SK-N-SH (cell line): Measurements from ENCODE around the gene ABCB6. TPM values are rescaled to one million over a fixed set of nuclear protein-coding genes. Genes with fewer than 3 reads are reported as not detected.

Experiments
- CTCF ChIA-PET: fragments of 300-600, 350-600 bp; formaldehyde crosslinking; extraction: SDS; loops from one replicate; lab custom pipeline; 2021; lab: Yijun Ruan, JAX
- POLR2A ChIA-PET: fragments of 350-600 bp; sonication (Branson Sonifier 250); formaldehyde crosslinking; extraction: SDS; loops from one replicate; lab custom pipeline; 2020; ENCODE audit warnings: antibody characterized with exemption, inconsistent platforms; lab: Yijun Ruan, JAX
- DNase-seq: peaks from one replicate; pipeline ENCODE4 v3.0.0; 2012
- H2AFZ ChIP-seq: fragments of 200-600 bp; sonication (generic); 2 replicates; pipeline ENCODE4 v1.8.1; 2016; ENCODE audit warnings: antibody characterized with exemption, mild to moderate bottlenecking, low read depth
- H3F3A ChIP-seq: fragments of 200-600 bp; sonication (generic); replicated peaks from 2 replicates; pipeline ENCODE3; 2016; ENCODE audit warnings: antibody characterized with exemption, mild to moderate bottlenecking; ENCODE audit not compliant: insufficient read depth
- H3K27ac ChIP-seq, 2 experiments: fragments of 200-500 bp in 1 of 2; fragments of 200-600 bp in 1 of 2; sonication (Bioruptor generic) in 1 of 2; sonication (generic), shearing (Covaris generic) in 1 of 2; 2 replicates each; pipeline versions ENCODE4 v1.5.1 to v1.6.1; 2014 to 2016; ENCODE audit warnings: low read depth in 2 of 2, inconsistent platforms in 1 of 2, low read length in 1 of 2, mild to moderate bottlenecking in 1 of 2, mixed read lengths in 1 of 2
- H3K27me3 ChIP-seq: fragments of 200-600 bp; sonication (generic), shearing (Covaris generic); 2 replicates; pipeline ENCODE4 v1.6.1; 2016; ENCODE audit warnings: mixed run types; ENCODE audit not compliant: insufficient read depth
- H3K36me3 ChIP-seq, 2 experiments: fragments of 200-500 bp in 1 of 2; fragments of 200-600 bp in 1 of 2; sonication (Bioruptor generic) in 1 of 2; sonication (generic) in 1 of 2; replicated peaks in 1 of 2; 2 replicates each; pipeline versions ENCODE3 to v1.5.1; 2014 to 2016; ENCODE audit warnings: low read length in 1 of 2, mild to moderate bottlenecking in 1 of 2; ENCODE audit not compliant: insufficient read depth in 2 of 2, control insufficient read depth in 1 of 2
- H3K4me1 ChIP-seq, 2 experiments: fragments of 200-500 bp in 1 of 2; fragments of 200-600 bp in 1 of 2; sonication (Bioruptor generic) in 1 of 2; sonication (generic), shearing (Covaris generic) in 1 of 2; 2 replicates each; pipeline versions ENCODE4 v1.5.1 to v1.6.1; 2014 to 2016; ENCODE audit warnings: low read depth in 1 of 2, low read length in 1 of 2, mixed run types in 1 of 2; ENCODE audit not compliant: insufficient read depth in 2 of 2, control insufficient read depth in 1 of 2
- H3K4me2 ChIP-seq: fragments of 200-600 bp; sonication (generic), shearing (Covaris generic); 2 replicates; pipeline ENCODE4 v1.6.1; 2017; ENCODE audit warnings: mixed run types
- H3K4me3 ChIP-seq, 2 experiments: fragments of 200-500 bp in 1 of 2; fragments of 200-600 bp in 1 of 2; sonication (Bioruptor generic) in 1 of 2; sonication (generic), shearing (Covaris generic) in 1 of 2; 2 replicates each; pipeline versions ENCODE4 v1.5.1 to v1.8.1; 2014 to 2016; ENCODE audit warnings: low read depth in 2 of 2, inconsistent platforms in 1 of 2, low read length in 1 of 2, mild to moderate bottlenecking in 1 of 2, mixed read lengths in 1 of 2, moderate library complexity in 1 of 2
- H3K79me2 ChIP-seq: fragments of 200-600 bp; sonication (generic); 2 replicates; pipeline ENCODE4 v1.8.1; 2017; ENCODE audit warnings: mild to moderate bottlenecking; ENCODE audit not compliant: insufficient read depth
- H3K9ac ChIP-seq: fragments of 200-600 bp; sonication (generic); 2 replicates; pipeline ENCODE4 v1.6.1; 2017; ENCODE audit warnings: mixed run types
- H3K9me2 ChIP-seq: fragments of 200-600 bp; sonication (generic); 2 replicates; pipeline ENCODE4 v1.6.1; 2017; ENCODE audit warnings: mixed run types
- H3K9me3 ChIP-seq: fragments of 200-600 bp; sonication (generic); 2 replicates; pipeline ENCODE4 v1.6.1; 2017; ENCODE audit warnings: mixed run types, mild to moderate bottlenecking, moderate library complexity
- H4K20me1 ChIP-seq: fragments of 200-600 bp; sonication (generic); 2 replicates; pipeline ENCODE4 v1.6.1; 2017; ENCODE audit warnings: mild to moderate bottlenecking, mixed run types; ENCODE audit not compliant: insufficient read depth
- CHD2 ChIP-seq: fragments of 150-350 bp; IDR thresholded peaks from 2 replicates; pipeline ENCODE4 v1.6.1; 2018; ENCODE audit warnings: low read length; ENCODE audit not compliant: partially characterized antibody
- ELF1 ChIP-seq: IDR thresholded peaks from 2 replicates; pipeline ENCODE4 v1.4.0; 2012
- EZH2phosphoT487 ChIP-seq: fragments of 200-600 bp; sonication (generic); IDR thresholded peaks from 2 replicates; pipeline ENCODE4 v1.6.1; 2017; ENCODE audit warnings: low read depth, mixed run types, mild to moderate bottlenecking, antibody characterized with exemption, moderate library complexity, borderline replicate concordance
- FOSL2 ChIP-seq: IDR thresholded peaks from 2 replicates; pipeline ENCODE4 v1.4.0; 2012; ENCODE audit warnings: low read depth, mild to moderate bottlenecking, moderate library complexity, borderline replicate concordance
- FOXJ3 ChIP-seq: sonication (generic); formaldehyde crosslinking; IDR thresholded peaks from 2 replicates; pipeline ENCODE4 v1.5.1; 2020; ENCODE audit warnings: mild to moderate bottlenecking, missing genetic modification reagents
- FOXM1 ChIP-seq: IDR thresholded peaks from 2 replicates; pipeline ENCODE4 v1.4.0; 2012; ENCODE audit warnings: low read depth, mild to moderate bottlenecking
- IRF3 ChIP-seq: fragments of 150-350 bp; IDR thresholded peaks from 2 replicates; pipeline ENCODE4 v1.6.1; 2016; ENCODE audit warnings: mild to moderate bottlenecking, low read depth, low read length
- NRF1 ChIP-seq: IDR thresholded peaks from 2 replicates; pipeline ENCODE4 v1.6.1; 2012; ENCODE audit warnings: low read depth, mild to moderate bottlenecking, low read length
- RCOR1 ChIP-seq: fragments of 150-350 bp; IDR thresholded peaks from 2 replicates; pipeline ENCODE4 v1.6.1; 2017; ENCODE audit warnings: antibody characterized with exemption, low read length
- RXRA ChIP-seq: IDR thresholded peaks from 2 replicates; pipeline ENCODE4 v1.4.0; 2012; ENCODE audit warnings: low read depth, mild to moderate bottlenecking, borderline replicate concordance
- SMC3 ChIP-seq: IDR thresholded peaks from 2 replicates; pipeline ENCODE4 v1.6.1; 2012; ENCODE audit warnings: low read depth, low read length, improper control_type of control experiment
- USF2 ChIP-seq: fragments of 150-350 bp; IDR thresholded peaks from 2 replicates; pipeline ENCODE4 v1.6.1; 2017; ENCODE audit warnings: antibody characterized with exemption, low read length, low read depth, borderline replicate concordance
- YY1 ChIP-seq: IDR thresholded peaks from 2 replicates; pipeline ENCODE4 v1.4.0; 2012; ENCODE audit warnings: low read depth, mild to moderate bottlenecking
- ZBTB33 ChIP-seq: IDR thresholded peaks from 2 replicates; pipeline ENCODE4 v1.4.0; 2012; ENCODE audit warnings: low read depth, borderline replicate concordance
- WGBS: methylation state at CpG from one replicate; pipeline ENCODE4 v1.1.6; 2017; ENCODE audit warnings: low lambda C conversion rate; 5-methylcytosine and 5-hydroxymethylcytosine counted together
- polyA plus RNA-seq, 3 experiments: library from polyadenylated mRNA; depleted of rRNA; stranded (reverse); fragments of >200 nt; gene quantifications; 2 replicates each; pipeline ENCODE4 v1.2.3, GENCODE V29; 2012

ABCB6 gene
- polyA plus RNA-seq, 1 of the 3 experiments (the other 2 are of a cell fraction), result 27.4 TPM

GRCh38 chr2:219214786-219215185 lies 4.0 kb downstream of the ABCB6 start (continued):
- no peak for TF ChIP-seq ZBTB33
- TF ChIP-seq, all 33 proteins: peak for 0

GRCh38 chr2:219214141-219214540 lies 4.6 kb downstream of the ABCB6 start:
- H3K9ac ChIP-seq, result no peak overlapping the region
- no peaks in the 10 kb centered on the region for H3K27me3 ChIP-seq
- H3K4me1 ChIP-seq, result peaks cover under 1 to 23% of the 10 kb centered on the region in 2 experiments; a peak in 3 of 4 replicates
- no peaks in the 10 kb centered on the region for H3K79me2 ChIP-seq
- no peaks in the 10 kb centered on the region for H3K9me2 ChIP-seq
- no peak overlapping the region for H3K4me2 ChIP-seq
- ChIA-PET POLR2A (no interaction called here), CTCF (interaction anchor here (1.0 to 3.4 kb wide), 5 partner anchors 13 to 85 kb away, joined by 3 to 22 read pairs (median 5); partner anchors contain the start of gene NHEJ1)
- WGBS, result 97% methylated on average over 15 of the region's 15 CpGs
- H3K36me3 ChIP-seq, result peaks cover 13 to 52% of the 10 kb centered on the region in 2 experiments
- no peaks in the 10 kb centered on the region for H4K20me1 ChIP-seq
- no peak overlapping the region for H2AFZ ChIP-seq
- H3K27ac ChIP-seq, result no peak overlapping the region
- H3K4me3 ChIP-seq, result no peak overlapping the region
- peaks cover 19% of the 10 kb centered on the region for H3F3A ChIP-seq
- no peak for DNase-seq
- TF ChIP-seq RCOR1 (no peak), FOSL2 (no peak), CHD2 (no peak), IRF3 (no peak), RXRA (no peak), USF2 (no peak), SMC3 (no peak), YY1 (no peak), FOXM1 (no peak), EZH2phosphoT487 (no peak), NRF1 (no peak), FOXJ3 (CRISPR knock-in tag) (no peak), ELF1 (no peak)
- no peaks in the 10 kb centered on the region for H3K9me3 ChIP-seq
